VCaP (cell line): Measurements from ENCODE around the gene RIPOR1.
A peak's percentile ranks its signal among the peaks of the same experiment; 100 is the strongest.

Experiments used
- H3K27ac ChIP-seq: fragments of 450-650 bp; 2 replicates; pipeline ENCODE4 v1.5.1; 2017
- TF ChIP-seq, protein P1 (sequence below): fragments of 450-650 bp; conservative IDR thresholded peaks from 2 replicates; pipeline ENCODE4 v1.5.1; 2017; ENCODE audit warnings: mild to moderate bottlenecking, moderate library complexity

Gene RIPOR1

GRCh38 chr16:67552476-67552875 lies 23.8 kb downstream of the RIPOR1 start:
- no peak overlapping the region for H3K27ac ChIP-seq

DNA sequence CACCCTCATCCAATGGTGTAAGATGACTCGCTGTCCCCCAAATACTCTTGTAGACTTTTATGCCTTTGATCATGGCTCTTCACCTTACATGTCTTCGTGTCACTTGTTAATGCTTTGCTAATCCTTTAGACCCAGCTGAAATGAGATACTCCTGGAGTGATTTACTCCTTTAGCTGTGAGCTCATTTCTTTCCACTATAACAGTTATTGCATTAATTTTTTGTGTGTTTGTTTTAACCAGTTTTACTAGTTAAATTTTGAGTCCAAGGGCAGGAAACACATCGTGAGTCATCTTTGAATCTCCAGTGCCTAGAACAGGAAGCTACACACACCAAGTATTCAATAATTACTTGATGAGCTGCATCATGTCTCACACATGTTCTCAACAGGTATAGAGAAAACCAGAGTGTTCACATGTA lies 27.2 kb downstream of the RIPOR1 start:
- H3K27ac ChIP-seq = peak overlapping the region; percentile 15; the same call in 1 of the 2 replicates
- TF ChIP-seq, protein P1, sequence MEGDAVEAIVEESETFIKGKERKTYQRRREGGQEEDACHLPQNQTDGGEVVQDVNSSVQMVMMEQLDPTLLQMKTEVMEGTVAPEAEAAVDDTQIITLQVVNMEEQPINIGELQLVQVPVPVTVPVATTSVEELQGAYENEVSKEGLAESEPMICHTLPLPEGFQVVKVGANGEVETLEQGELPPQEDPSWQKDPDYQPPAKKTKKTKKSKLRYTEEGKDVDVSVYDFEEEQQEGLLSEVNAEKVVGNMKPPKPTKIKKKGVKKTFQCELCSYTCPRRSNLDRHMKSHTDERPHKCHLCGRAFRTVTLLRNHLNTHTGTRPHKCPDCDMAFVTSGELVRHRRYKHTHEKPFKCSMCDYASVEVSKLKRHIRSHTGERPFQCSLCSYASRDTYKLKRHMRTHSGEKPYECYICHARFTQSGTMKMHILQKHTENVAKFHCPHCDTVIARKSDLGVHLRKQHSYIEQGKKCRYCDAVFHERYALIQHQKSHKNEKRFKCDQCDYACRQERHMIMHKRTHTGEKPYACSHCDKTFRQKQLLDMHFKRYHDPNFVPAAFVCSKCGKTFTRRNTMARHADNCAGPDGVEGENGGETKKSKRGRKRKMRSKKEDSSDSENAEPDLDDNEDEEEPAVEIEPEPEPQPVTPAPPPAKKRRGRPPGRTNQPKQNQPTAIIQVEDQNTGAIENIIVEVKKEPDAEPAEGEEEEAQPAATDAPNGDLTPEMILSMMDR = no peak

More at GRCh38 chr16:67552476-67552875, 23.8 kb downstream of the RIPOR1 start:
- TF ChIP-seq, protein P1 = no peak

GRCh38 chr16:67558859-67559258 lies 30.2 kb downstream of the RIPOR1 start:
- TF ChIP-seq, protein P1 = no peak
- H3K27ac ChIP-seq = no peak overlapping the region

DNA sequence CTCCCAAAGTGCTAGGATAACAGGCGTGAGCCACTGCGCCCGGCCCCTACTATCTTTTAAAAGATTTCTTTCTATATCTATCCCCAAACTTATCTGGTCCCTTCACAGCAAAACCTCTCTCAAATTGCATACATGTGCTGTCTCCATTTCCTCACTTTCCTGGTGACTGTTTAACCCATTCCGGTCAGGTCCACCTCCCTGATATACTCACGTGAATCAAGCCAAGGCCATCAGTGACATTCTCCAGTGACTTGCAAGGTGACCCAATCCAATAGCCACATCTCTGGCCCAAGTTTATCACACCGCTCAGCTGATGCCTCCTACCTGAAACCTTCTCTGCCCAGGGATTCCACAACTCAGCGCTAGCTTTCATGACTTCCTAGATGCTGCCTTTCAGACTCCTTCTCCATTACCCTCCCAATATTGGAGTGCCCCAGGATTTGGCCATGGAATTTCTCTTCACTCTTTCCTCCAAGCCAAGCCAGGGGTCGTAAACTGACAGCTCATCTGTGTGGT lies 32.3 kb downstream of the RIPOR1 start:
- TF ChIP-seq, protein P1 = no peak
- H3K27ac ChIP-seq = peak overlapping the region; percentile 97

DNA sequence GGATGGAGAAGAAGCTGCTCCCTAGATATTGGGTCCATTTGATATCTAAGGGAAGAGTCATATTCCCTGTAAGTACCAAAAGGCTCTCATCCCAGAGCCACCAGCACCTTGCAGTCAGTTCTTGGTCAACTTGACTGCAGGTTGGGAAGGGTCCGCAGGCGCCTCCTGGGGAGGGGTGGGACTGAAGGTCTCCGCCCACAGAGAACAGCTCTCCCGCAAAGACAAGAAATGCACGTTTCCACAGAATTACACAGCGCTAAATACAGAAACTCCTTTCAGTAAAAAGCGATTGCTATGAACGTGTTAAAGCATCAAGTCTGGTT lies 32.8 kb downstream of the RIPOR1 start:
- TF ChIP-seq, protein P1 = no peak
- H3K27ac ChIP-seq = peak overlapping the region; percentile 97

- peak overlapping the region; percentile 97 for H3K27ac ChIP-seq
- TF ChIP-seq, protein P1 = no peak
Measured at GRCh38 chr16:67561824-67562525, 33.3 kb downstream of the RIPOR1 start.

DNA sequence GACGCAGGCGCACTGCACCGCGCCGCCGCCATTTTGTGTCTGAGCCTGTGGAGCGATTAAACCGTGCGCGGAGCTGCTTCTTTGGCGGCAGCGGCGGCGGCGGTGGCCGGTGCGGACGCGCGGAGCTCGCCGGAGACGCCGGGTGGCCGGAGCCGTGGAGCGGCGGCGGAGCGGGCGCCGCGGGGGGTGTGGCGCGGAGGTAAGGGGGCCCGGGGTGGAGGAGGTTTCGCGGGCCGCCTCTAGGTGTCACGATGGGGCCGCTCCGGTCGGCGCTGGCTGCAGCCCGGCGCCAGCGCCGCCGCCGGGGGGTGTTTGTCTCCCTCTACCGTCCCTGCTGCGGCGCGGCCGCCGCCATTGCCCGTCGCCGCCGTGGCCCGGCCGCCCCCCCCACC lies 33.9 kb downstream of the RIPOR1 start, which contains the start of gene CTCF:
CTCF (plus strand) TSS at position 1 of the 392 bp plus-strand sequence. CDS start 48,307 bp downstream, outside the sequence.
- TF ChIP-seq, protein P1 = peak; percentile 74

More for the DNA sequence above, 33.9 kb downstream of the RIPOR1 start, which contains the start of gene CTCF:
- H3K27ac ChIP-seq = peak within 1 kb of the TSS; percentile 97
